ENCODE results near the gene C2orf81.

GRCh38 chr2:74436848-74437695 lies 15.7 kb upstream of the C2orf81 start:
- TF ChIP-seq CTCF (IDR thresholded peaks at IDR 0.05) (no peak), POLR2AphosphoS5 (IDR thresholded peaks at IDR 0.05) (no peak), POLR2A (IDR thresholded peaks at IDR 0.05) (no peak)
